GM18505 (cell line): ENCODE data around the gene PTPN3.

Experiments used
- ATAC-seq: cut with Tn5 transposase; IDR thresholded peaks from one replicate; pipeline ENCODE4 v1.9.1; 2021; ENCODE audit not compliant: unreplicated experiment
- POLR2A ChIP-seq: IDR thresholded peaks from 4 replicates; pipeline ENCODE4 v1.6.1; 2011; ENCODE audit warnings: borderline replicate concordance; ENCODE audit not compliant: insufficient read depth, insufficient read length; ENCODE audit errors: extremely low read depth

PTPN3 gene

DNA sequence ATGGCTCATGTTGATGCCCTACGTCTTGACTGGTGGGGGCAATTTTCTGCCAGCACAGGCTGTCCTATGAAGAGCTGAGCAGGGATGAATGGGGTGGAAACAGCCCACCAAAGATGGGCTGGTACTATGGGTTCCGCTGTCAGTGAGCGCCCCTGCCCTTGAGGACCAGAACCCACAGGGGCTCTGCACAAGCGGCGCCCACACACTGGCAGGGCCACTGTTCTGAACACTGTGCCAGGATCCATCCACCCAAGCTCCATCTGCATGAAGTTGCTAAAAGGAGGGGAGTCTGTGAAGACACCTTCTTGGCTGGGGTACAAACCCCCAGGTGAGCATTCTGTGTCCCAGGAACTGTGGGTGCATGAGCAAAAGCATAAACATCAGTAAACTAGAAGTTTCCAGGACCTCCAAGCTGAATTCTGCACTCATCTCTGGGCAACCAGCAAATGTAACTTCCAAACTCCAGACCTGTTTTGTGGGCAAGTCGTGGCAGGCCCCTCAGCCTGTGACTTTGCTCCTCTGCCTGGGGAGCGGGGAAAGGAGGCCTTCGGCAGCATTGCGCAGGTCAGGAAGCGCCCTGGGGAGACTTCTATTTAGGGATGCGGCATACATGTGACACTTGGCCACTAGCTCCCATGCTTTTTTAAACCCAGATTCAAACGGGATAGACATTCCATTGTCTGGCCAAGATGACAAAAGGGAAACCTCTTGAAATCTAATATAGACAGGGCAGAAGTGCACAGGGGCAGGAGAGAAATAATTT lies 48.9 kb downstream of the PTPN3 start:
- no peak for ATAC-seq
- no peak for TF ChIP-seq POLR2A

DNA sequence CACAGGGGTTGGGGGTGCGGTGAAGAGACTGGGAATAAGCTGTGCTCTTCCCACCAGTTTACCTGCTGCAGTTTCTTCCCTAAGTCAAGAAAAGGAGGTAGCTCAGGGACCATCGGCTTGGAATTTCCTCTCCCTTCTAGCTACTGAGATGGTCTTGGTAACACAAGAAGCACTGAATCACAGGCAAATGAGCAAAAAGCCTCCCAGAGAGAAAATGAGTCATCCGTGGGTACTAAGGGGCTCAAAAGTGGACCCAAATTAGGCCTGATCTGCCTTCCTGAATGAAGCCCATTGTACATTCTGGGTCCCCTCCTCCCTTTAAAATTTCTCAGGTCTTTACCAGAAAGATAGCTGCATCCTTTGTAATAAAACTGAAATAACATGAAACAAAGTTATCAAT lies 49.9 kb downstream of the PTPN3 start:
- ATAC-seq = no peak
- TF ChIP-seq POLR2A = no peak

DNA sequence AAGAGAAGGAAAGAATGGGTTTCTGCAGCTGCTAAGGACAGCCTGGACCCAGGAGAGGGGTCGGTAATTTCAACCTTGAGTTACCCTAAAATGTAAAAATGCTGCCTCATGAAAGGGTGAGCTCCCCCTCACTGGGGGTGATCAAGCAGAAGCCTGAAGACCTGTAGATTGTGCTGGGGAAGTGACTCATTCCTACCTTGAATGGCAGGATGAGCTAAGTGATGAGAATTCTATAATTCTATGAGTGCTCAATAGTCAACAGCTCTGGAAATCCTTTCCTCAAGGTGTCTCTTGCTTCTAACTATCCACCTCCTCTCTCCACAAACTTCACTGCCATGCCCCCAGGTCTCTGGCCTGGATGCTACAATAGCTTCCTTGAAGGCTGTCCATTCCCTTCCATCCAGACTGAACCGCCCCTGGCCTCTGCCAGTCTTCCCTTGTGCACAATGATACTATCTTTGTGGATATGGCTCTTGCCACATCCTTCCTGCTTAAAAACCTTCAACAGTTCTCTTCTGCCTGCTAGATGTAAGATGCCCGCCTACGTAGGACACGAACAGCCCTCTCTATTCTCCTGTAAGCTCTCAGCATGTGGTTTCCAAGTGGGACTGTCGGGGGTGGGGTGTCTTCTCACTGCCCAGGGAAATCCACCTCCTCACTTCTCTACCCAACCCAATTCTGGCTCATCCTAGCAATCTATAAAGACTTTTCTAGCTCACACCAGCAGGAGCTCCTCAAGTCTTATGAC lies 50.6 kb downstream of the PTPN3 start:
- no peak for TF ChIP-seq POLR2A
- ATAC-seq = no peak

DNA sequence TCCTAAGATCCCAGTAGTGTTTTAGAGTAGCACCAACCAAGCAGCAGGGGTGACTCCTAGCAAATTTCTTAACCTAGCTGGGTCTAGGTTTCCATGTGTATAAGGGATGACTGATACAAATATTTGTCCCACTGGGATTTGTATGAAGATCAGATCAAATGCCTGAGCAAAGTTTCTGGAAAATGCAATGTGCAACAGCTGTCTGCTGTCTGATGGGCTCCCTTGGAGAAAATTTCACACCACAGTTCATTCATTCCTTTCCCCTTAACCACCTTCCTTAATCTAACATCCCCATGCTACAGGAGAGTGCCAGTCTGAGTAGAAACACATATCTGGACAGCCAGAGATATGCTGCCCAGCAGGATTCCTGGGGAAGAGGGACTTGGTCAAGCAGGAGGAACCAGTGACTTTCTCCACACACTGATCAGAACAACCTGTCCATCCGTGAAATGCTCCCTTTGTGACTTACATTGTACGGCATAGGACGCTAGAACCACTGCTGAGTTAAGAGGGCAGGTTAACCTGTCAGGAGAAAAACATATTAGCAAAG lies 53.3 kb downstream of the PTPN3 start:
- TF ChIP-seq POLR2A = no peak
- no peak for ATAC-seq

DNA sequence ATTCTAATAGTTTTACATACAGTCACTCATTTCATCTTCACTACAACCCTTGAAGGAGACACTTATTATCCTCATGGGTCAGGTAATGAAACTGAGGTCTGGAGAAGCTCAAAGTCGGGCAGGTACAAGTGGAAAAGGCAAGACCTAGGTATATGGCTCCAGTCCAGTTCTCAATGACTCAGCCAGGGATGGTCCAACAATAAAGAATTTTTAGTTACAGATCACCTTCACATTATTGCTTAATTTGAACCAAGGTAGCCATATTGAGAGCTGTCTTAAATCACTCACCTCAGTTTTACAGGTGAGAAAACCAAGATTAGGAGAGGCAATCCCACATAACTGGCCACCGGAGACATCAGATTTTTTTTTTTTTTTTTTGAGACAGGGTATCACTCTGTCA lies 55.4 kb downstream of the PTPN3 start:
- TF ChIP-seq POLR2A = no peak
- ATAC-seq = no peak

DNA sequence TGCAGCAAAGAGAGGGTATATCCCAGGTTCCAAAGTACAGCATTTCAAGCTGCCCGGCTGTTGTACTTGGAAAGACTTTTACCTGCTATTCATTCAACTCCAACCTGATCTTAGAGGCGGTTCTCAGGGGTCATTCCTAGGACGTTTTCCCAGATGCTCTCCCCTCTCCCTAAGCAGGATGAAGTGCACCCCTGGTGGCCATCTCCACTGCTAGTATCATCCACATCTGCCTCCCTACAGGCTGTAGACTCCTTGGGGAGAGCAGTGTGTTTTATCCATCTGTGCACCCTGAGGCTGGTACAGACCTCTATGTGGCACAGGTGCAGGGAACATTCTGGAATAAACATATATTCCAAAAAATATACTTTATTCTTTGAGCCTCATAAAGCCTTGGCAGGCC lies 56.8 kb downstream of the PTPN3 start:
- no peak for ATAC-seq
- no peak for TF ChIP-seq POLR2A

DNA sequence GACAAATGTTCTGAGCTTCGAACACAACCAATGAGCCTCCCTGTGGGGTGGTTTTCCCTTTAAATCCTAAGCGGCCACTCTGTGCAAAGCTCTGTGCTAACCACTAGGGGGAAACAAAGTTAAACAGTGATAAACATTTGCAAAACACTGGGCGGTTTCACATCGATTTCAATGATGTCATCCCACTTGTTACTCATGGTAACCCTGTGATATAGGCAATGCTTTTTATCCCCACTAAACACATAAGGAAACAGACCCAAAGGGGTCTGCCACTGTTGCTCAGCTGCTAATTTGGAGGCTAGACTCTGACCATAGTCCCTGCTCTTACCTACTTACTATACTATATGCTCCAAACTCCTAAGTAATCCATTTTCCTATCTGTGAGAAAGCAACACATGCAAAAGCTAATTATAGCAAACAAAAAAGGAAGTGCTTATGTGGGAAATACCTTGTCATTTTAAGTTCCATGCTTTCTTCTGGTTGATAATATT lies 57.3 kb downstream of the PTPN3 start:
- ATAC-seq = peak; percentile 92
- no peak for TF ChIP-seq POLR2A

DNA sequence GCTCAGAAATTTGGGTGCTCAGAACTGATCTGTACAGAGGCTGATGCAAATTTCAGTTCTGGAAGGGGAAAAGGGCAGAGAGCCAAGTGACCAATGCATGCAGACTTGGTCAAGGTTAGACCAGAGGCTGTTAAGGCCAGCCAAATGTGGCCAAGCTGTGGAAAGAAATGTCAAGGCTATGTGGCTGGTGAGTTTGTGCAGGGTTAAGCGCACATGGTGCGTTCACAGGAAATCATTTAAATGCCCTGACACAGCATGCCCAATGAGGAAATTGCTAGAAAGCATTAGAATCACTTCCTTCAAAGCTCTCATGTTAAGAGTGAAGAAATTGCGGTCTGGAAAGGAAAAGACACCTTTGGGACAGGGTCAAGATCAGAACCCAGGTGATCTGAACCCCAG lies 58.0 kb downstream of the PTPN3 start:
- peak; percentile 32 for ATAC-seq
- TF ChIP-seq POLR2A = no peak

DNA sequence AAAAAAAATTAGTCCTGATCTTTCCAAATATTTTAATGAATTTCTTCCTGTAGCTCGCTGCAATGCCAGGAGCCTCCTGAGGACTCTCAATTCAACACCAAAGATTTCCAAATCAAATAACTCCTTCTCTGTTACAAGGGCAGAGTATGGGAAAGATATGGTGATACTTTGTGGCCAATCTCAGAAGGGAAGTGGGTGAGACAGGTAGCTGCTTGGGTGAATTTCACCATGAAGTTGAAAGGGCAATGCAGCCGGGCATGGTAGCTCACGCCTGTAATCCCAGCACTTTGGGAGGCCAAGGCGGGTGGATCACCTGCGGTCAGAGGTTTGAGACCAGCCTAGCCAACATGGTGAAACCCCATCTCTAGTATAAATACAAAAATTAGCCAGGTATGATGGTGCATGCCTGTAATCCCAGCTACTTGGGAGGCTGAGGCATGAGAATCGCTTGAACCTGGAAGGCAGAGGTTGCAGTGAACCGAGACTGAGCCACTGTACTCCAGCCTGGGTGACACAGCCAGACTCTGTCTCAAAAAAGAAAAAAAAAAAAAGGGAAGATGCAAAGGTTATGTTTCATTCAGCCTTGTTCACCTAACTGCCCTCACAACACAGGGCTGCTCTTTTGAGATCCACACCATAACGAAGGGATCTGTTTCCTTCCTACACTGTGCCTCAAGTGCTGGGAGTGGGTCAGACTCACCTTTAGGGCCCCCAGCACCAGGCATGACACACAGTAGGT lies 58.6 kb downstream of the PTPN3 start:
- ATAC-seq = no peak
- no peak for TF ChIP-seq POLR2A

DNA sequence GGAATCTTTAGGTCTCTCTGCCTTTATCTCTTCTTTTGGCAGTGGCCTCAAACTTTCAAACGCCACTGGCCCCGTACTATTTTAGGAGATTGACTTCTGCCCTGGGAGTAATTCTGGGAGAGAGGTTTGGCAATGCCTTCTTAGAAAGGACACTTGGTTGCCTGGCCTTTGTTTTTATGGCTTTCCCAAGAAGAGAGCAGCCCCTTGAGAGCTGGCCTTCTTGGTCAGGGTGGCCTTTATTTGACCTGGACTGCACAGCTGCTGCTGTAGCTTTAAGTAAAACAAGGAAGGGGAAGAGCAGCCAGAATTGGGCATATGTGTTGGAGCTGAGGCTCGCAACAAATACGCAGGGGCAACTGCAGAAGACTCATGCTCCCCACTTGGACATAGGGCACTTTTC lies 60.8 kb downstream of the PTPN3 start:
- no peak for TF ChIP-seq POLR2A
- no peak for ATAC-seq

DNA sequence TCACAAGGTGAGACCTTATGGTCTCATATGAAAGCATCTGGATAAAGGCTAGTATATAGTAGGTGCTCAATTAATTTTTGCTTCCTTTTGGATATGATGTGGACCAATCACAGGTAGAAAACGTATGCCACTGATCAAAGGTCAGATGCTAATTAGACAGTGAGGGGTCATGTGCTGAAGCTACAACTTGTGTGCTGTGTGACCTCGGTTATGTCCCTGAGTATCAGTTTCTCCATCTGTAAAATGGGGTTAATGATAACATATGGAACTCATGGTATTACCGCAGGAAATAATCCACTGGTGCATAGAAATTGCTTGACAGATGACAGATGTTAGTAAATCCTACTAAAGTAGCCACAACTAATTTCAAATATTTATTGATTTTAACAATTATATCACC lies 62.0 kb downstream of the PTPN3 start:
- no peak for TF ChIP-seq POLR2A

DNA sequence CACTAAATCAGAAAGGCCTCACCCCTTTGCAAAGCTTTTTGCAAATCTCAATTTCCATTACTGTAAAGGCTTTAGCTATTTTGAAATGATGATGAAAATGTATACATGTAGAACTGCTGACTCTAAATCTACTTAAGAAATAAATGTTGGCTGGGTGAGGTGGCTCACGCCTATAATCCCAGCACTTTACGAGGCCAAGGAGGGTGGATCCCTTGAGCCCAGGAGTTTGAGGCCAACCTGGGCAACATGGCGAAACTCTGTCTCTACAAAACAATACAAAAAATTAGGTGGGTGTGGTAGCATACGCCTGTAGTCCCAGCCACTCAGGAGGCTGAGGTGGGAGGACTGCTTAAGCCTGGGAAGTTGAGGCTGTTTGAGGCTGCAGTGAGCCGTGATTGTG lies 64.6 kb downstream of the PTPN3 start:
- ATAC-seq = no peak
- no peak for TF ChIP-seq POLR2A

More for the DNA sequence above, 62.0 kb downstream of the PTPN3 start:
- ATAC-seq = no peak

DNA sequence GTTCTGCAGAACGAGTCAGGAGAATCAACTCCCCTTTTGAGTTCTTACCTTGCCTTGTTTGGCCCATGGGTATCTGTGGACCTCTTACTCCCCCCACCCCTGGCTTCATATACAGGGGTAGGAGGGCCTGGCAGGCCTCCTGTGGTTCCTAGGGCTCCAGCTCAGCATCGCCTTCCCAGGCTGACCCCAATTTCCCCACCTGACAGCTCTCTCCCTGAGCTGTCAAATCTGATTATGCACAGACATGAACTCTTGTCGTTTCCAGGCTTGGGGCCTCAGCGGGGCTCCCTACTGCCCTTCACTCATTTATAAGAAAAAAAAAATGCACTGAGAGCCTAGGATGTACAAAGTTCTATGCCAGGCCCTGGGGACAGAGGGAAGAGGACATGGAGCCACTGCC lies 67.9 kb downstream of the PTPN3 start:
- no peak for TF ChIP-seq POLR2A
- ATAC-seq = no peak

DNA sequence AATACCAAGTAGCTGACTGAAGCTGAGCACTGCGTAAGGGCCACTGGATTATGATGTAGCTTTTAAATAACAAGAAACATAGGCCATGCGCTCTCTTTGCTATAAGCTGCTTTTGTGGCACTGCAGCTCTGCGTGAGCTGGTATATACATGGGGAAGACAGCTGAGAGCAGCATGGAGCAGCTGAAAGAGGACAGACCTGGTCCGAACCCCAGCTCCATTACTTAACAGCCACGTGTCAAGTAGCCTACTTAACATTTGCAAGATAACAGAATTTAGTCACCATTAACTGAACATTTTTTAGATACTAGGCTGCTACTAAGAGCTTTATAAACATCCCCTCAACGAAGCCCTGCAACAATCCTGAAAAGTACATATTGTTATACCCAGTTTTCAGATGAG lies 69.3 kb downstream of the PTPN3 start:
- ATAC-seq = no peak
- no peak for TF ChIP-seq POLR2A

DNA sequence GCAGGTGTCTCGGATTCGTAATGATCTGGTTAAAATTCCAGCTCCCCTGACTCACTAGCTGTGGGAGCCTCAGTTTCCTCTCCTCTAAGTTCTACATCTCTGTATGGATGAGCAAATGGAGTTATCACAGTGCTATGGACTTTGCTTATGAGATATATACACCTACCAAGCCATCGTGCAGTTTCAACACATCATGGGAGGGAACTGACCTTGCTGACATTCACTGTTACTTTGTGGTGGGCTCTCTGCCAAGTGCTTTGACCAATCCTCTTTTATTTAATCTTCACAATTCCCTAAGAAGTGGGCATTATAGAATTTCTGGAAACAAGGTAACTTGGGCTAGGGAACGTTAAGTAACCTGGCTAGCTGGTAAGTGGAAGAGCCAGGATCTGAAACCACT lies 70.2 kb downstream of the PTPN3 start:
- ATAC-seq = no peak
- no peak for TF ChIP-seq POLR2A
